ENCODE measurements around the gene TEX22.

TEX22 gene

GRCh38 chr14:105452963-105453362 is 54.6 kb downstream of the TEX22 start:
- in situ Hi-C loops (cut with HindIII; ENCODE audit: low sequenced_read_pairs), result no loop called here

- in situ Hi-C loops (cut with HindIII; ENCODE audit: low sequenced_read_pairs), result no loop called here
Measured at GRCh38 chr14:105453847-105454246, 55.5 kb downstream of the TEX22 start.

GRCh38 chr14:105455086-105455640 is 56.8 kb downstream of the TEX22 start:
- in situ Hi-C loops (cut with HindIII; ENCODE audit: low sequenced_read_pairs), result no loop called here

- in situ Hi-C loops (cut with HindIII; ENCODE audit: low sequenced_read_pairs), result no loop called here
Measured at GRCh38 chr14:105455766-105456660, 57.7 kb downstream of the TEX22 start.

GRCh38 chr14:105456736-105457617 is 58.6 kb downstream of the TEX22 start:
- in situ Hi-C loops (cut with HindIII; ENCODE audit: low sequenced_read_pairs), result no loop called here

GRCh38 chr14:105458010-105458409 is 59.7 kb downstream of the TEX22 start:
- in situ Hi-C loops (cut with HindIII; ENCODE audit: low sequenced_read_pairs), result no loop called here

GRCh38 chr14:105458571-105458970 is 60.2 kb downstream of the TEX22 start:
- in situ Hi-C loops (cut with HindIII; ENCODE audit: low sequenced_read_pairs), result no loop called here

- in situ Hi-C loops (cut with HindIII; ENCODE audit: low sequenced_read_pairs), result no loop called here
Measured at GRCh38 chr14:105460116-105460515, 61.8 kb downstream of the TEX22 start.

GRCh38 chr14:105460616-105461015 is 62.3 kb downstream of the TEX22 start:
- in situ Hi-C loops (cut with HindIII; ENCODE audit: low sequenced_read_pairs), result no loop called here

GRCh38 chr14:105461903-105462302 is 63.6 kb downstream of the TEX22 start:
- in situ Hi-C loops (cut with HindIII; ENCODE audit: low sequenced_read_pairs), result no loop called here
